ENCODE results near the gene CCN5. TPM values are rescaled to one million over a fixed set of nuclear protein-coding genes. Genes with fewer than 3 reads are reported as not detected.

The CCN5 gene
- total and polyA plus RNA-seq, 2 of the 13 experiments (the other 11 are each of a cell fraction or from before 2014, with no cell fraction given), result 0.12 TPM; not detected in 1

DNA sequence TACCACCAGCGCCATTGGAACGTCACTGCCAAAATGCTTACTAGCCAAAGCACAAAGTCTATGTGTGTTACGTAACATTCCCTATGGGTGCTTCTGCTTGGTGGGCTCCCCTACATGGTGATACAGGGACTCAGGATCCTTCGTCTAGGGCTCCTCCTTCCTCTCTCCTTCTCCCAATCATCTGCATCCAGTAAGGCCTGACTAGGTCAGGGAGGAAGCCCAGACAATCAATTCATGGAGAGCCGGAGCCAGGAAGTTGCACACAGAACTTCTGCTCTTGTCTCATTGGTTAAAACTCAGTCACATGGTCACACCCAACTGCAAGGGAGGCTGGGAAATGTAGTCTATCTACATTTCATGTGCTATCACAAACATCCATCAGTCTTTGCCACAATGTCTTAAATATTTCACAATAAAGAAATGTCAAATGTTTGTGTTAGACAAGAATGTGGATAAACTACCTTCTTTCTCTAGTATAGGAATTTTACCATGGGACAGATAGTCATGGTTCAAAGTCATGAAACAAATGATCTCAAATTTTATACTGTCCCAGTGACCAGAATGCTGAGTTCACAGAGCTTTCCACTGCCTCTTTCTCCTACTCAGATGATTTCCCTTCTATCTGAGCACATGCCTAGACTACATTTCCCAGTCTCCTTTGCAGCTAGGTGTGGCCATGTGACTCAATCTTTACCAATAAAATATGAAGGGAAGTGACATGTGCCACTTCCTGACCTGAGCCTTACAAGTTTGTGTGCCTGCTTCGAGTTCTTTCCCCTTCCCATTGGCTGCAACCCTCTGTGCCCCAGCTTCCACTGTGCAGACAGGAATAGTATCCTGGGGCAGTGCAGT lies 21.2 kb downstream of the CCN5 start (continued):
- peak; percentile 59 for TF ChIP-seq ZNF350 (CRISPR knock-in tag; IDR thresholded peaks at IDR 0.05; ENCODE audit: borderline replicate concordance, low read depth)
- TF ChIP-seq PCBP1 (IDR thresholded peaks at IDR 0.05; ENCODE audit: borderline replicate concordance, low read depth, low read length), result no peak
- no peak for TF ChIP-seq PPARG (CRISPR knock-in tag; conservative IDR thresholded peaks at IDR 0.05)
- no peak for TF ChIP-seq SIN3B (IDR thresholded peaks at IDR 0.05; ENCODE audit: low read length)
- TF ChIP-seq KDM1A (CRISPR knock-in tag; IDR thresholded peaks at IDR 0.05), result 0 out of 2 replicates have a peak, but pooled peaks have one; percentile 33
- TF ChIP-seq, protein P1, sequence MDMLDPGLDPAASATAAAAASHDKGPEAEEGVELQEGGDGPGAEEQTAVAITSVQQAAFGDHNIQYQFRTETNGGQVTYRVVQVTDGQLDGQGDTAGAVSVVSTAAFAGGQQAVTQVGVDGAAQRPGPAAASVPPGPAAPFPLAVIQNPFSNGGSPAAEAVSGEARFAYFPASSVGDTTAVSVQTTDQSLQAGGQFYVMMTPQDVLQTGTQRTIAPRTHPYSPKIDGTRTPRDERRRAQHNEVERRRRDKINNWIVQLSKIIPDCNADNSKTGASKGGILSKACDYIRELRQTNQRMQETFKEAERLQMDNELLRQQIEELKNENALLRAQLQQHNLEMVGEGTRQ (IDR thresholded peaks at IDR 0.05; ENCODE audit: low read depth, low read length), result peak; percentile 93
- TF ChIP-seq, protein P1 (CRISPR knock-in tag; IDR thresholded peaks at IDR 0.05; ENCODE audit: borderline replicate concordance), result peak; percentile 97; the same call in 1 of the 2 replicates
- TF ChIP-seq ZMAT3 (CRISPR knock-in tag; conservative IDR thresholded peaks at IDR 0.05), result 0 out of 2 replicates have a peak, but pooled peaks have one; percentile 31
- no peak for TF ChIP-seq ZBTB43 (CRISPR knock-in tag; conservative IDR thresholded peaks at IDR 0.05)
- TF ChIP-seq ZNF546 (CRISPR knock-in tag; conservative IDR thresholded peaks at IDR 0.05), result no peak
- peak; percentile 93; the same call in 1 of the 2 replicates for TF ChIP-seq TEF (CRISPR knock-in tag; IDR thresholded peaks at IDR 0.05)
- TF ChIP-seq ZNF484 (CRISPR knock-in tag; IDR thresholded peaks at IDR 0.05; ENCODE audit: borderline replicate concordance, low read depth), result no peak
- TF ChIP-seq TBL1XR1 (IDR thresholded peaks at IDR 0.05; ENCODE audit: borderline replicate concordance, low read length, partially characterized antibody), result peak; percentile 13
- TF ChIP-seq ISX (CRISPR knock-in tag; conservative IDR thresholded peaks at IDR 0.05), result no peak
- peak; percentile 90 for TF ChIP-seq GABPB1 (CRISPR knock-in tag; IDR thresholded peaks at IDR 0.05)
- peak; percentile 61 for TF ChIP-seq GATAD2A (CRISPR knock-in tag; IDR thresholded peaks at IDR 0.05)
- peak in 1 of 2 experiments; percentile 32; a peak in 1 of 4 replicates for TF ChIP-seq POLR2A (IDR thresholded peaks at IDR 0.05; ENCODE audit: insufficient read depth in 1 of 2, low read depth in 2 of 2, low read length in 2 of 2)
